ENCODE measurements around the gene BOC. TPM values are rescaled to one million over a fixed set of nuclear protein-coding genes. Genes with fewer than 3 reads are reported as not detected.

Gene BOC
- total and polyA plus RNA-seq, 2 of the 8 experiments (the other 6 are each of a cell fraction or from before 2014, with no cell fraction given), result 6.9 to 9.3 TPM

- Histone ChIP-seq H3K4me3 (ENCODE audit: extremely low read depth in 1 of 4, insufficient read depth in 2 of 4, low read depth in 3 of 4, low read length in 4 of 4) (no peak overlapping the region), H3K9me3 (ENCODE audit: insufficient read depth in 2 of 2, low read depth in 1 of 2, low read length in 1 of 2) (no peaks in the 10 kb centered on the region), H4K8ac (ENCODE audit: extremely low read depth, insufficient read depth, low read length) (no peak overlapping the region), H3K36me3 (ENCODE audit: control insufficient read depth in 2 of 4, insufficient read depth in 4 of 4, low read length in 3 of 4) (peaks cover 0 to 4% (median 0%) of the 10 kb centered on the region in 4 experiments; a peak in 4 of 8 replicates), H3K9ac (replicated peaks in 1 of 4; ENCODE audit: extremely low read depth in 1 of 4, low read depth in 3 of 4, low read length in 3 of 4) (no peak overlapping the region), H4K91ac (replicated peaks; ENCODE audit: insufficient read length, low read length) (no peak overlapping the region), H2BK15ac (ENCODE audit: low read length) (no peak overlapping the region), H2BK12ac (ENCODE audit: low read depth, low read length) (peak overlapping the region; percentile 51; the same call in 1 of the 2 replicates), H3K23me2 (ENCODE audit: low read depth, low read length) (no peaks in the 10 kb centered on the region), H3K27ac (ENCODE audit: low read depth, low read length) (no peak overlapping the region), H2BK120ac (replicated peaks; ENCODE audit: low read depth, low read length) (no peak overlapping the region), H3K18ac (ENCODE audit: extremely low read depth, low read length) (no peak overlapping the region; the same call in 1 of the 2 replicates), H3K14ac (ENCODE audit: insufficient read length) (no peak overlapping the region), H3K79me2 (ENCODE audit: control insufficient read depth in 1 of 2, insufficient read depth in 2 of 2, low read length in 2 of 2) (no peaks in the 10 kb centered on the region), H4K5ac (ENCODE audit: insufficient read length, low read depth, low read length) (no peak overlapping the region), H3K56ac (replicated peaks; ENCODE audit: insufficient read length, low read depth, low read length) (no peak overlapping the region), H4K20me1 (replicated peaks in 1 of 2; ENCODE audit: control insufficient read depth in 1 of 2, insufficient read depth in 2 of 2, low read length in 2 of 2) (no peaks in the 10 kb centered on the region), H3K23ac (ENCODE audit: insufficient read length) (no peak overlapping the region), H3K27me3 (replicated peaks in 1 of 4; ENCODE audit: control insufficient read depth in 3 of 4, extremely low read depth in 1 of 4, insufficient read depth in 3 of 4, low read length in 3 of 4) (no peaks in the 10 kb centered on the region), H2BK5ac (ENCODE audit: low read depth, low read length) (no peak overlapping the region), H2BK20ac (ENCODE audit: low read length) (no peak overlapping the region), H3K4me1 (replicated peaks in 1 of 4; ENCODE audit: control insufficient read depth in 3 of 4, insufficient read depth in 4 of 4, low read length in 3 of 4) (peaks cover 0 to 11% (median 5%) of the 10 kb centered on the region in 4 experiments; a peak in 5 of 7 replicates), H3K79me1 (ENCODE audit: low read depth, low read length) (no peaks in the 10 kb centered on the region), H2AFZ (ENCODE audit: low read length) (no peak overlapping the region), H3K4me2 (ENCODE audit: insufficient read depth in 1 of 2, low read depth in 2 of 2, low read length in 2 of 2) (no peak overlapping the region), H2AK5ac (ENCODE audit: low read depth, low read length) (0 out of 2 replicates have a peak overlapping the region, but pooled peaks have one; percentile 26), H3K4ac (replicated peaks; ENCODE audit: insufficient read length, low read depth, low read length) (no peak overlapping the region)
- CTCF ChIA-PET (ENCODE audit: partially characterized antibody), result interaction anchor here (0.5 to 7.4 kb wide), 29 partner anchors 10 to 319 kb away, joined by 3 to 63 read pairs (median 4); partner anchors contain the start of gene BOC
- FAIRE-seq (no peak), DNase-seq (ENCODE audit: low read depth in 1 of 2, low spot score in 2 of 2) (no peak)
- POLR2A ChIA-PET (ENCODE audit: partially characterized antibody), result no interaction called here
- 85% methylated on average over 17 of the region's 17 CpGs; no CpG with 5 or more reads in 1 of the 2 experiments for WGBS, 2 experiments (ENCODE audit: extremely low coverage in 1 of 2, insufficient coverage in 1 of 2, insufficient read length in 1 of 2, insufficient replicate concordance in 2 of 2, low coverage in 1 of 2, low lambda C conversion rate in 2 of 2, missing lambda C conversion rate in 1 of 2)
- TF ChIP-seq ZNF274 (IDR thresholded peaks at IDR 0.05; ENCODE audit: borderline replicate concordance, extremely low read depth, low read length), result no peak
- no peak for TF ChIP-seq ASH2L (IDR thresholded peaks at IDR 0.05; ENCODE audit: low read length)
- TF ChIP-seq RXRA (IDR thresholded peaks at IDR 0.05; ENCODE audit: insufficient read depth, low read depth, low read length), result no peak
- TF ChIP-seq CHD2 (IDR thresholded peaks at IDR 0.05; ENCODE audit: low read length), result no peak
- no peak for TF ChIP-seq EGR1 (IDR thresholded peaks at IDR 0.05; ENCODE audit: borderline replicate concordance, low read depth, low read length)
- no peak for TF ChIP-seq EZH2 (IDR thresholded peaks at IDR 0.05; ENCODE audit: low read depth, low read length, severe bottlenecking)
- peak; percentile 67 to 75 for TF ChIP-seq RAD21 (IDR thresholded peaks at IDR 0.05 in 1 of 2, conservative IDR thresholded peaks at IDR 0.05 in 1 of 2; ENCODE audit: low read depth in 2 of 2, low read length in 2 of 2)
- no peak for TF ChIP-seq RBBP5 (IDR thresholded peaks at IDR 0.05; ENCODE audit: borderline replicate concordance, low read depth, low read length)
- TF ChIP-seq SP4 (IDR thresholded peaks at IDR 0.05; ENCODE audit: low read length), result no peak
- no peak for TF ChIP-seq EP300 (IDR thresholded peaks at IDR 0.05; ENCODE audit: borderline replicate concordance in 1 of 2, low read depth in 2 of 2, low read length in 2 of 2)
- TF ChIP-seq NRF1 (IDR thresholded peaks at IDR 0.05; ENCODE audit: low read depth, low read length), result no peak
- no peak for TF ChIP-seq SIN3A (conservative IDR thresholded peaks at IDR 0.05 in 1 of 2, IDR thresholded peaks at IDR 0.05 in 1 of 2; ENCODE audit: low read depth in 1 of 2, low read length in 2 of 2)
Observed at GRCh38 chr3:113277941-113278598, 66.7 kb downstream of the BOC start.
